Occipital lobe (tissue), 2 donors: ENCODE measurements around the gene TMPRSS7. TPM values are rescaled to one million over a fixed set of nuclear protein-coding genes. Genes with fewer than 3 reads are reported as not detected.
"Not testable (repeated sequence)": the region's sequence is repeated elsewhere in the genome, so short reads cannot be mapped to it uniquely, and the experiment has no call there.

Source experiments
- DNase-seq: peaks from one replicate; lab custom pipeline; 2025; lab: John Stamatoyannopoulos, UW
- total RNA-seq: library from RNA; depleted of rRNA; stranded (reverse); fragments of >200 nt; gene quantifications from one replicate; pipeline ENCODE4 v1.2.3, GENCODE V29; 2014

The TMPRSS7 gene
- total RNA-seq, 1 donor from 2014 or later: 0.47 TPM

GRCh38 chr3:112059497-112059896 lies 25.0 kb downstream of the TMPRSS7 start:
- no peak for DNase-seq

GRCh38 chr3:112061152-112061551 lies 26.6 kb downstream of the TMPRSS7 start:
- DNase-seq: no peak

- DNase-seq: not testable (repeated sequence)
Measured at GRCh38 chr3:112072387-112073060, 38.0 kb downstream of the TMPRSS7 start.

- no peak for DNase-seq
Measured at GRCh38 chr3:112074006-112074405, 39.5 kb downstream of the TMPRSS7 start.

- DNase-seq: no peak
Measured at GRCh38 chr3:112074616-112075497, 40.3 kb downstream of the TMPRSS7 start.

- DNase-seq: no peak
Measured at GRCh38 chr3:112078125-112079083, 43.9 kb downstream of the TMPRSS7 start.

GRCh38 chr3:112083239-112083638 lies 48.7 kb downstream of the TMPRSS7 start:
- no peak for DNase-seq

- no peak for DNase-seq
Measured at GRCh38 chr3:112084980-112085705, 50.6 kb downstream of the TMPRSS7 start.

GRCh38 chr3:112085735-112086075 lies 51.2 kb downstream of the TMPRSS7 start:
- DNase-seq: no peak

GRCh38 chr3:112086076-112086854 lies 51.7 kb downstream of the TMPRSS7 start, which contains the start of gene C3orf52:
Gene C3orf52 (plus strand): TSS chr3:112086389. CDS start chr3:112086408, 19 bp downstream.
- DNase-seq: peak; percentile 33

GRCh38 chr3:112086875-112087524 lies 52.5 kb downstream of the TMPRSS7 start:
- no peak for DNase-seq

GRCh38 chr3:112087746-112088145 lies 53.2 kb downstream of the TMPRSS7 start:
- no peak for DNase-seq

GRCh38 chr3:112088944-112089343 lies 54.4 kb downstream of the TMPRSS7 start:
- DNase-seq: no peak

GRCh38 chr3:112089956-112090886 lies 55.7 kb downstream of the TMPRSS7 start:
- DNase-seq: no peak

GRCh38 chr3:112090887-112091586 lies 56.5 kb downstream of the TMPRSS7 start:
- DNase-seq: no peak

- DNase-seq: no peak
Measured at GRCh38 chr3:112092496-112093179, 58.1 kb downstream of the TMPRSS7 start.

GRCh38 chr3:112093180-112093522 lies 58.6 kb downstream of the TMPRSS7 start:
- DNase-seq: no peak
